Vagina (tissue), 2 donors: ENCODE results near the gene CECR2.

Experiments used
- POLR2A ChIP-seq, 2 donors: fragments of 450-650 bp; IDR thresholded peaks; one replicate each; pipeline ENCODE4 v1.6.1; 2017; ENCODE audit warnings: antibody characterized with exemption in 2 of 2, mild to moderate bottlenecking in 2 of 2, moderate library complexity in 2 of 2
- POLR2AphosphoS5 ChIP-seq, 2 donors: sonication (generic); formaldehyde crosslinking; IDR thresholded peaks; one replicate each; pipeline ENCODE4 v1.9.0; 2017; ENCODE audit warnings: antibody characterized with exemption in 2 of 2, mild to moderate bottlenecking in 2 of 2, low read depth in 1 of 2; ENCODE audit not compliant: insufficient read depth in 1 of 2
- TF ChIP-seq, protein P1 (sequence below), 3 experiments: fragments of 450-650 bp in 2 of 3; fragments of 200-600 bp in 1 of 3; sonication (generic) in 1 of 3; IDR thresholded peaks; one replicate each; pipeline ENCODE4 v1.5.1; 2017 to 2019; ENCODE audit warnings: antibody characterized with exemption in 3 of 3, mild to moderate bottlenecking in 2 of 3, moderate library complexity in 2 of 3

DNA sequence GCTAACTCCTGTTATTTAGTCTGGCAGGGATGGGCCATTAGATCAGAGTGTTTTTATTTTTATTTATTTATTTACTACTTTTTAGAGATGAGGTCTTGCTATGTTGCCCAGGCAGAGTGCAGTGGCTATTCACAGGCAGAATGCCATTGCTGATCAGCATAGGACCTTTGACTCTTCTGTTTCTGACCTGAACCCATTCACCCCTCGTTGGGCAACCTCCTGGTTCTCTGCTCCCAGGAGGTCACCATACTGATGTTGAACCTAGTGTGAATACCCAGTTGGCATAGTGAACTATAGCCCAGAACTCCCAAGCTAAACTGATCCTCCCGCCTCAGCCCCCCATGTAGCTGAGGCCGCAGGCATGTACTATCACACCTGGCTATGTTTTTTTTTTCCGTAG is 16.5 kb upstream of the CECR2 start:
- TF ChIP-seq, protein P1, sequence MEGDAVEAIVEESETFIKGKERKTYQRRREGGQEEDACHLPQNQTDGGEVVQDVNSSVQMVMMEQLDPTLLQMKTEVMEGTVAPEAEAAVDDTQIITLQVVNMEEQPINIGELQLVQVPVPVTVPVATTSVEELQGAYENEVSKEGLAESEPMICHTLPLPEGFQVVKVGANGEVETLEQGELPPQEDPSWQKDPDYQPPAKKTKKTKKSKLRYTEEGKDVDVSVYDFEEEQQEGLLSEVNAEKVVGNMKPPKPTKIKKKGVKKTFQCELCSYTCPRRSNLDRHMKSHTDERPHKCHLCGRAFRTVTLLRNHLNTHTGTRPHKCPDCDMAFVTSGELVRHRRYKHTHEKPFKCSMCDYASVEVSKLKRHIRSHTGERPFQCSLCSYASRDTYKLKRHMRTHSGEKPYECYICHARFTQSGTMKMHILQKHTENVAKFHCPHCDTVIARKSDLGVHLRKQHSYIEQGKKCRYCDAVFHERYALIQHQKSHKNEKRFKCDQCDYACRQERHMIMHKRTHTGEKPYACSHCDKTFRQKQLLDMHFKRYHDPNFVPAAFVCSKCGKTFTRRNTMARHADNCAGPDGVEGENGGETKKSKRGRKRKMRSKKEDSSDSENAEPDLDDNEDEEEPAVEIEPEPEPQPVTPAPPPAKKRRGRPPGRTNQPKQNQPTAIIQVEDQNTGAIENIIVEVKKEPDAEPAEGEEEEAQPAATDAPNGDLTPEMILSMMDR (IDR thresholded peaks at IDR 0.05): no peak
- TF ChIP-seq POLR2A (IDR thresholded peaks at IDR 0.05): no peak
- no peak for TF ChIP-seq POLR2AphosphoS5 (IDR thresholded peaks at IDR 0.05; ENCODE audit: insufficient read depth in 1 of 2, low read depth in 1 of 2)
